Panc1 (cell line): Measurements from ENCODE around the gene SDC3.

Source experiments
- CTCF ChIP-seq: fragments of 450-650 bp; IDR thresholded peaks from 2 replicates; pipeline ENCODE4 v1.5.1; 2017; ENCODE audit warnings: mild to moderate bottlenecking
- POLR2AphosphoS5 ChIP-seq: IDR thresholded peaks from 2 replicates; pipeline ENCODE4 v1.6.1; 2012; ENCODE audit warnings: mild to moderate bottlenecking, low read depth, low read length, moderate library complexity
- REST ChIP-seq, 2 experiments: IDR thresholded peaks; 2 replicates each; pipeline ENCODE4 v1.6.1; 2011 to 2012; ENCODE audit warnings: low read depth in 2 of 2, control low read depth in 1 of 2, low read length in 1 of 2, mild to moderate bottlenecking in 1 of 2, moderate library complexity in 1 of 2; ENCODE audit not compliant: insufficient read depth in 1 of 2
- SIN3A ChIP-seq: IDR thresholded peaks from 2 replicates; pipeline ENCODE4 v1.6.1; 2012; ENCODE audit warnings: low read depth, mild to moderate bottlenecking, low read length, moderate library complexity, borderline replicate concordance; ENCODE audit not compliant: insufficient read depth

DNA sequence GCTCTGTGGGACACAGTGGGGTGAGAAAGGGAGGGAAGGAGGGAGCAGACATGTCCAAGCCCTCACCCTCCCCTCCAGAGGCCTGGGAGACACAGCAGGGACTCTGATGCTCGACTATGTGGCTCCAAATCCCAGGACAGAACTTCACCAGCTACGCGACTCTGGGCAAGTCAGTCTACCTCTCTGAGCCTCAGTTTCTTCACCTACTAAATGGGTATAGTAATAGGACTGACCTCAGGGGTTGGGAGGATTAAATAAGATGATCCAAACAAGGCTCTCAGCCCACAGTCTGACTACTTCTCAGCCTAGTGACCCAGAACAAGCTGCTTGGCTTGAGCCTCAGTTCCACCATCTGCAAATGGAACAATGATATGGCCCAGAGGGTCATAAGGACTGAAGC lies 19.6 kb downstream of the SDC3 start:
- TF ChIP-seq CTCF (no peak), REST (IDR thresholded peaks at IDR 0.05; ENCODE audit: insufficient read depth in 1 of 2, low read depth in 2 of 2, low read length in 1 of 2) (no peak), POLR2AphosphoS5 (no peak), SIN3A (no peak)
